Measurements from ENCODE around the gene SKIC8.

SKIC8 gene

DNA sequence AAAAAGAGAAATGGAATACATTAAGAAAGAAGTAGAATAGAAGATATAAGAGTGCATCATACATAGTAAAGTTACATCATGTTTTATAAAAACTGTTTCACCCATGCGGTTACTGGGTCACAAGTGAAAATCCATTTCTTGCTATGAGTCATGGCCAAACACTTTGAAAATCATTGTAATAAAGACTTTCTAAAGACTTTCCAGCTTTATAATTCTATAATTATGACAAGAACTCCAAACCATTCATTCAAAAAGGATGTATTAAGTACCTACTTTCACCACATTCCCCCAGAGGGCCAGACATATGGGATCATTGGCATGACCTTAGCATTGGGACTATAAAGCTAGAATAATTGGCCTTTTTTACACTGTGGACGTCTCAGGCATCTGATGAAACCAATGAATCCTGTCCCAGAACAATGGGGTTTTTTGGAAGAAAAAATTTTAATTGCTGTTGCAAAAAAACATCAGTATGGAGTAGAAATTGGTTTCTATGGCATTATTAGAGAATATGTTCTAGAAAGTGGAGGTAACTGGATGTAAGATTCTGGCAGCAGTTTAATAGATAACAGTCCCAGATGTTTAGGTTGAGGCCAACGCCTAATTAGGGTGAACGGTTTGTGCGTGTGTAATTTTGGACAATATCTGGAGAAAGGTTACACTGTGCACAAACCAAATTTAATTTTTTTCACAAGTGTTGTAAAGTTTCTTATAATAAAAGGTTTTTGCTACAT is 3.3 kb upstream of the SKIC8 start:
- peak; percentile 88 for DNase-seq (ENCODE audit: low read depth)
- no peak overlapping the region for H3K4me3 ChIP-seq (ENCODE audit: low read depth, low read length)

GRCh38 chr15:78301828-78302227 is 2.4 kb upstream of the SKIC8 start:
- DNase-seq (ENCODE audit: low read depth): no peak
- H3K4me3 ChIP-seq (ENCODE audit: low read depth, low read length): no peak overlapping the region

DNA sequence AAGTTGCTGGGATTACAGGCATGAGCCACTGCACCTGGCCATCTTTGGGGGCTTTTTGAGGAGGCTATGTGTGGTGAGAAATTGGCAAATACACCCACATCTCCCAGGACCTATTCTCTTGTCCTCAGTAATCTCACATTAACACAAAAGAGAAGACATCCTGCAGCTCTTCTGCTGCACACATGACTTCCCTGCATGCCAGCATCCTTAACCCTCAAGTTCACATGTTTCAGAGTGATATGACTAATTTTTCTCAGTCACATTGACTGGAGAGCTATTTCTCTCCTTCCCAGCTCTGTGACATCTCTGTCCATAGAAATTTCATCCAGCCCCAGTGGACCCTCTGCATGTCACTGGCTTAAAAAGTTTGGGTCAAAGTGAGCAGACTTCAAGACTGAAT is 1.9 kb upstream of the SKIC8 start:
- DNase-seq (ENCODE audit: low read depth): no peak
- H3K4me3 ChIP-seq (ENCODE audit: low read depth, low read length): no peak overlapping the region

GRCh38 chr15:78292219-78292618 is 7.2 kb downstream of the SKIC8 start:
- no peak for DNase-seq (ENCODE audit: low read depth)
- no peak overlapping the region for H3K4me3 ChIP-seq (ENCODE audit: low read depth, low read length)

GRCh38 chr15:78291698-78292097 is 7.7 kb downstream of the SKIC8 start:
- H3K4me3 ChIP-seq (ENCODE audit: low read depth, low read length): no peak overlapping the region
- no peak for DNase-seq (ENCODE audit: low read depth)

- no peak for DNase-seq (ENCODE audit: low read depth)
- no peak overlapping the region for H3K4me3 ChIP-seq (ENCODE audit: low read depth, low read length)
These were observed 8.4 kb downstream of the SKIC8 start for GRCh38 chr15:78291052-78291451.

DNA sequence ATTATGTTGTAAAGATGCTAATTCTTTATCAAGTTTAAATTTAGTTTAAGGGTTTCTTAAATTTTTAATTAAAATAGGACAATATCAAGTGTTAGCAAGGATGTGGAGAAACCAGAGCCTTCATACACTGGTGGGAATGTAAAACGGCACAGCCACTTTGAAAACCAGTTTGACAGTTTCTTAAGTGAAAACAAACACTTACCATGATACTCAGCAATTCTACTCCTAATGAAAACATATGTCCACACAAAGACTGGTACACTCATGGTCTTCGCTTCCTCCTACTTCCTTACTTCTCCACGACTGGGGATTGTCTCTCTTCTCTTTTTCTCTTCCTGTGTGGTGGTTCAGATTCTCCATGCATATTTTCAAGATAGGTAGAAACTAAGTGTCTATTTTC is 9.2 kb downstream of the SKIC8 start:
- no peak for DNase-seq (ENCODE audit: low read depth)
- H3K4me3 ChIP-seq (ENCODE audit: low read depth, low read length): no peak overlapping the region

DNA sequence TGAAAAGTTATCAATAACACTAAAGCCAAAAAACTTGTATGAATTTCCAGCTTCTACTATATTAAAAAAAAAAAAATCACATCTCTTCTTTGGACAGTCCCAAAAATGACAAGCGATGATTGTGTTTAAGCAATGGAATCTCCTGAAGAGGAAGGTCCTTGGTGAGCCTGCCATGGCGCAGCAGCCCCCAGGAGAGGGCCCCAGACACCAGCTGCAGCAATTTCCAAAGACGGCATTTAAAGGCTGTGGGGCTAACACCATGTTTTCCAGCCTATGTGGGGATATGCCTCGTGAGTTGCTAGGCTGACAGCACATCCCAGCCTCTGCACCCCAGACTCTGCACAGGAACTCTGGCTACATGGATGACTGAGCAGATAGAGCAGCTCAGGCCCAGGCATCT is 14.7 kb downstream of the SKIC8 start:
- no peak for DNase-seq (ENCODE audit: low read depth)
- H3K4me3 ChIP-seq (ENCODE audit: low read depth, low read length): no peak overlapping the region

DNA sequence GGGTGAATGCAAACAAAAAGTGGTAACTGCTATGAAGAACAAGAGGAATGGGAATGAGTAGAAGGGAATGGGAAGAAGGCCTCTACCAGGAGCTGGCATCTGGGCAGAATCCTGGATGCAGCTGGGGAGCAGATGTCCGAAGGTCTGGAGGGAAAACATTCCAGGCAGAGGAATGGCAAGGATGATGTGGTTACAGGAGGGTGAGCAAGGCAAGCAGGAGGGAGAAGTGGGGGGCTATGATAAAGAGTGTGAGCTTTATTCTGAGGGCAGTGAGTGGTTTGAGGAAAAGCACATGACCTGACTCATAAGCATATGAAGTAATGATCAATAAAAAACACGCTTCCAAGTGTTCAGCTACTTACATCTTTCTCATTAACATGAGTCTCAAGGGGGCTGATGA is 17.1 kb downstream of the SKIC8 start:
- DNase-seq (ENCODE audit: low read depth): no peak
- H3K4me3 ChIP-seq (ENCODE audit: low read depth, low read length): no peak overlapping the region

GRCh38 chr15:78280319-78281072 is 18.9 kb downstream of the SKIC8 start:
- no peak overlapping the region for H3K4me3 ChIP-seq (ENCODE audit: low read depth, low read length)
- no peak for DNase-seq (ENCODE audit: low read depth)

DNA sequence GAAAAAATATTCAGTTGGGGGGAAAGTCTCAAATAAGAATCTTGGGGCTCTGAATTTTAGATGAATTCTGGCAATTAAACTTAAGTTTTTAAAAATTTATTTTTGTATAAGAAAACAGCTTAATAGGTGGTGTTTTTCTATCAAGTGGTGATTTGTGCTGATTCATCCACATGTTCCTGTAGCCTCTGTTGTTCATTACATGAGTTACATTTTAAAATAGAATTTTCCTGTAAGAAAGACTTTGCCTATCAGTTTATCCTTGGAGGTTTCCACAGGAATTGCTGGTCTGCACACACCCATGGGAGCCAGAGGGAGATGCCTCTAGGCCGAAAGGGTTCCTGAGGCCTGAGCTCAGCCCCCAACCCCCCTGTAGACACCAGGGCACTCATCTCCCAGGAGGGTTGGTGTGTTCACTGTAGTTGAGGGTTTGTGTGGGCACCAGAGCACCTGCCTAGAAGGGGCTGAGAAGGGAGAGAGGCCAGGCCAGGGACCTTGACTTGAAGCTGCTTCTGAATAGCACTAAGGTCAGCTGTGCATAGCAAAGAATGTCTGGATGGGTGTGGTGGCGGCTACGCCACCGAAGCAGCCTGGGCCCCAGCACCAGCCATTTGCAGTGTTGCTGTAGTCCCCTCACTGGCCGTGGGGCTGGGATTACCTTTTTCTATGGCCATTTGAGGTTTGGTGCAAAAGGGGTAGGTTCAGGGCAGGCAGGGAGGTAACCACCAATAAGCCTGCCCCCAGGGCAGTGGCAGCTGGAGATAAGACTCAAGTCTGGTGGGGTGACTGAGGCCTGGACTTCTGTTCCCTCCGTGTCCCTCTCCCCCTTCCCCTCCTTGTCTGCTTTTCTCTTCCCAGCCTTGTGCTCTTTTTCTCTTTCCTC is 23.1 kb downstream of the SKIC8 start:
- no peak overlapping the region for H3K4me3 ChIP-seq (ENCODE audit: low read depth, low read length)
- DNase-seq (ENCODE audit: low read depth): no peak

- no peak for DNase-seq (ENCODE audit: low read depth)
- H3K4me3 ChIP-seq (ENCODE audit: low read depth, low read length): no peak overlapping the region
These were observed 24.4 kb downstream of the SKIC8 start for GRCh38 chr15:78274994-78275393.

GRCh38 chr15:78272776-78273175 is 26.6 kb downstream of the SKIC8 start:
- no peak for DNase-seq (ENCODE audit: low read depth)
- H3K4me3 ChIP-seq (ENCODE audit: low read depth, low read length): no peak overlapping the region

- no peak overlapping the region for H3K4me3 ChIP-seq (ENCODE audit: low read depth, low read length)
- no peak for DNase-seq (ENCODE audit: low read depth)
These were observed 27.1 kb downstream of the SKIC8 start for GRCh38 chr15:78272316-78272715.

- no peak overlapping the region for H3K4me3 ChIP-seq (ENCODE audit: low read depth, low read length)
- DNase-seq (ENCODE audit: low read depth): no peak
These were observed 32.6 kb downstream of the SKIC8 start for GRCh38 chr15:78266806-78267205.

DNA sequence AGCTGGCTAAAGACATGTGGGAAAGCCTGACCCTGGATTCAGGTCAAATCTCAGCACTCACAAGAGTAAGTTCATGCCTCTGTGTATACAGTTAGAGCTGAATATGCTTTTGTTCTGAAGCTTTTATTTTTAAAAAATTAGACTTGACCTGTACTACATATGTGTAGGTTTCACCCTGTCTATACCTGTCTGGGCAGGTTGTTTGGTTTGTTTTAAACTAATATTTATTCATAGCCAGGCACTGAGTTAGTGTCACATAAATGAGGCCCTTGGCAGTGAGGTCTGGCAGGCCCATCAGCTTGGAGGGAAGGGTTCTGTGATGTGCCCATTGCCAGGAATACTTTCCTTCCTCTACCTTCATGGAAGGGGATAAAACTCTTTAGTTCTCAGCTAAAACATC is 33.2 kb downstream of the SKIC8 start:
- H3K4me3 ChIP-seq (ENCODE audit: low read depth, low read length): no peak overlapping the region
- DNase-seq (ENCODE audit: low read depth): no peak

DNA sequence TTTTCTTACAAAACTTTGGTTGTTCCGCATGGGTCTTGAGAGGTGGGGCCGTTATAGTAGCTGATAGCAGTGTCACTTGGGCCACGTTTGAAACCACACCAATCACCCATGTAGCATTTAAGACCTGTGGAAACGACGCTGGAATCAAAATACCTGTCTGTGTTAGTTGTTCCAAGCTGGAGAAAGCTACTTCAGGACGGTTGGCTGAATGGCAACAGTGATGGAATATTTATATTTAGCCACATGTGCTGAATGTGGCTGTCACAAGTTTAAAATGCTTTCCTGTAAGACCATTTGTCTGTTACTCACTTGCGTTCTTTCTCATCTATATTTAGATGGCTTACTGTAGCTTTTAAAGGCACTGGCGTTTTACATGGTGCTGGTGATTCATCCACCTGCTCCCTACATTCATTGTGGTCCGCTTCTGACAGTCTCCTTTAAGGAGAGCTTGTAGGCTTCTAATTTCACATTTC is 33.6 kb downstream of the SKIC8 start:
- no peak for DNase-seq (ENCODE audit: low read depth)
- H3K4me3 ChIP-seq (ENCODE audit: low read depth, low read length): no peak overlapping the region

GRCh38 chr15:78265137-78265460 is 34.3 kb downstream of the SKIC8 start:
- H3K4me3 ChIP-seq (ENCODE audit: low read depth, low read length): peak overlapping the region; percentile 47
- no peak for DNase-seq (ENCODE audit: low read depth)

GRCh38 chr15:78264304-78265136 is 34.9 kb downstream of the SKIC8 start, which contains the start of gene DNAJA4:
DNAJA4 (plus strand) TSS chr15:78264562; CDS start chr15:78264764, 202 bp downstream.
- peak within 1 kb of the TSS; percentile 47 for H3K4me3 ChIP-seq (ENCODE audit: low read depth, low read length)
- no peak for DNase-seq (ENCODE audit: low read depth)

Measured in skeletal muscle cell (primary cell).